T-helper 17 cell (primary cell): ENCODE measurements around the gene RPTOR. TPM values are rescaled to one million over a fixed set of nuclear protein-coding genes. Genes with fewer than 3 reads are reported as not detected.

ENCODE experiments used
- ATAC-seq: fragments of 150-1000 bp; cut with Tn5 transposase; 2 replicates; pipeline ENCODE4 v1.10.0; 2021; ENCODE audit warnings: mild to moderate bottlenecking, moderate library complexity
- DNase-seq, 3 donors: peaks; one replicate each; pipeline versions ENCODE4 v3.0.0 to v3.0.0-alpha.2; 2020 to 2021
- H3K9me3 ChIP-seq: one replicate; pipeline ENCODE4 v1.7.0; 2013; ENCODE audit warnings: low read length, mild to moderate bottlenecking; ENCODE audit not compliant: control insufficient read depth, poor library complexity, severe bottlenecking
- H3K27ac Mint-ChIP-seq: one replicate; pipeline ENCODE4 v1.8.0; 2022; ENCODE audit warnings: mild to moderate bottlenecking, moderate library complexity, mixed read lengths
- H3K27me3 Mint-ChIP-seq: one replicate; pipeline ENCODE4 v1.8.0; 2022; ENCODE audit warnings: mixed read lengths
- H3K36me3 Mint-ChIP-seq: one replicate; pipeline ENCODE4 v1.8.0; 2022; ENCODE audit warnings: low read depth, mixed read lengths
- H3K4me1 Mint-ChIP-seq: one replicate; pipeline ENCODE4 v1.8.0; 2022; ENCODE audit warnings: mild to moderate bottlenecking, mixed read lengths
- H3K4me3 Mint-ChIP-seq: one replicate; pipeline ENCODE4 v1.8.0; 2022; ENCODE audit warnings: mild to moderate bottlenecking, moderate library complexity, mixed read lengths
- total RNA-seq, 4 donors: library from RNA in 2 of 4; stranded (reverse) in 2 of 4; gene quantifications; one replicate each; pipeline ENCODE4 v1.2.3 and lab custom pipeline; 2022 to 2026

RPTOR gene
- total RNA-seq, 2 donors from 2014 or later, result 55.1 to 61.5 TPM

DNA sequence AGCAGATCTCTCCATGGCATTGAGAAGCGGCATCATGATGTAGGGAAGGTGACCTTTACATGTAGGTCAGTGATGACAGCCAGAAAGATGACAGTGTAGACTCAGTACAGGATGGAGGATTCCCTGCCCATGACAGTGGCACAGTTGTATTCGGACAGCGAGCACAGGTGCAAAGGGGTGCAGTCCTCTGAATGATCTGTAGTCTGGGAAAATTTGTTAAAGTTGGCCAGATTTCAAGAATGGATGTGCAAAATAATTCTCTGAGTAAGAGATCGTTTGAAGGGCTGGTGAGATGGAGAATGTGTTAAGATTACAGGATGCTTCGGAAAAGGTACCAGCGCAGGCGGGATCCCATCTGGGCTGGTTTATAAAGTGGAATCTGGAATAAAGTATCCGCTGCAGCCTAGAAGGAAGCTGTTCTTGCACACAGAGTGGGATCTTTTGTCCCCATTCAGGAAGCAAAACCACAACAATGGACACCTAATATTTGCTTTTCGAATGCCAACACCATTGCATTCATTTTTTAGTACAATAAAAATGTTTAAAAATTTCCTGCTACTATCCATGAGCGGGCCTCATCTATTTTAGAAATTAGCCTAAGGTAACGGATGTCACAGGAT is 101.2 kb downstream of the RPTOR start:
- DNase-seq (no peak), ATAC-seq (no peak)
- Mint-ChIP-seq H3K27ac (no peak overlapping the region), H3K4me3 (peak overlapping the region; percentile 41), H3K36me3 (peaks cover 8% of the 10 kb centered on the region), H3K27me3 (no peaks in the 10 kb centered on the region), H3K4me1 (peaks cover 39% of the 10 kb centered on the region)
- H3K9me3 ChIP-seq, result no peaks in the 10 kb centered on the region

DNA sequence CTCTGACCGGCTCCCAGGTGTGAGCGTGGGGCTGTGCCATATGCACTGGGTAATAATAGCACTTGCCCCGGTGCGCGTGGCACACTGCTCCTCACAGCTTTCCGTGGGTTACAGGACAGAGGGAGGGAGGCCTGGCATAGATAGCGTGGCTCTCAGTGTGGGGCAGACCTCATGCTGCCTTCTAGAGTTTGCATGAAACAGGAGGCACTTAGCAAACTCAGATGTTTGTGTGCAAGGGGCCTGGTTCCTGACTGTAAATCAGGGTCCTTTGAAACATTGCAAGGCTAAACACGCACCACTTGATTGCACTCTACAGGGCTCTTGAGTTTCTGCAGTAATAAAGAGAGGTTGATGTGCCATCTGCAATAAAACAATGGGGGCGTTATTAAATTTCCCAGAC is 101.7 kb downstream of the RPTOR start:
- DNase-seq, result no peak
- peaks cover 10% of the 10 kb centered on the region for H3K36me3 Mint-ChIP-seq
- no peaks in the 10 kb centered on the region for H3K27me3 Mint-ChIP-seq
- H3K4me1 Mint-ChIP-seq, result peaks cover 43% of the 10 kb centered on the region
- H3K9me3 ChIP-seq, result no peaks in the 10 kb centered on the region
- no peak overlapping the region for H3K27ac Mint-ChIP-seq
- no peak for ATAC-seq
- H3K4me3 Mint-ChIP-seq, result no peak overlapping the region

DNA sequence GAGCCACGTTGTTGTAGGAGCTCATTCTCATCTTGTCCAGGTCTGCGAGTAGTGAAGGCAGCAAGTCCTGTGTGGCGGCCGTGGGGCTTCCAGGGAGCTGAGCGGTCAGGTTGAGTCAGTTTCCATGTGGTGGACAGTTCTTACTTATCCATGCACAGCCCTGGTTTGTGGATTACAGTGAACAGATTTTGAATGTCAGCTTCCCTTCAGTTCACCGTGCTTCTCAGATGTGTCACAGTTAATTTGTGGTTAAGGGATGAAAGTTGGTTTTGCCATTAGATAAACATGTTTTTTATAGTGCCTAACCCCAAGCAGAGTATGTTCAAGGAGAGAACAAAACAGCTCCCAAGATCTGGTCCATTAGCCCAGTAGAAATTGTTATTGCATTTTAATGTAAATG is 103.1 kb downstream of the RPTOR start:
- ATAC-seq (peak; percentile 32), DNase-seq (no peak)
- peaks cover 10% of the 10 kb centered on the region for H3K36me3 Mint-ChIP-seq
- H3K4me1 Mint-ChIP-seq, result peaks cover 47% of the 10 kb centered on the region
- H3K4me3 Mint-ChIP-seq, result peak overlapping the region; percentile 4
- peak overlapping the region; percentile 90 for H3K27ac Mint-ChIP-seq
- H3K27me3 Mint-ChIP-seq, result no peaks in the 10 kb centered on the region
- H3K9me3 ChIP-seq, result no peaks in the 10 kb centered on the region

DNA sequence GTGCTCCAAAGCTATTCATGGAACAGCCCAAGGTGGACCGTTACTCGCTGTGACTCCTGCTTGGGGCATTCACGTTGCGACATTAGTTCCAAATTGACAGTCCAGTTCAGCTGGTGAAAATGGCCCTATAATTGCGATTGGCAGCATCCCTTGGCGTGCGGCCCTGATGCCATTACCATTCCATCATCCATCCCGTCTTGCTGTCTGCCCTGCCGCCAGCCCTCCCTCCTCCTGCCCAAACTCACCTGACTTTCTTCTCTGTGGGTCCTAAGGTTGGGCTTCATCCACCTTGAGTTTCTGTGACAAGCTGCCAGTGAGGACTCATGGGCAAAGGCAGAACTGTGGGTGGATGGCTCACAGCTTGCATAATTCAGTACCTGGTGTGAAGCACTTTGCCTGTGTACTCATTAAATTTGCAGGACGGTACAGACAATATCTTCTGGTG is 104.6 kb downstream of the RPTOR start:
- peaks cover 10% of the 10 kb centered on the region for H3K36me3 Mint-ChIP-seq

DNA sequence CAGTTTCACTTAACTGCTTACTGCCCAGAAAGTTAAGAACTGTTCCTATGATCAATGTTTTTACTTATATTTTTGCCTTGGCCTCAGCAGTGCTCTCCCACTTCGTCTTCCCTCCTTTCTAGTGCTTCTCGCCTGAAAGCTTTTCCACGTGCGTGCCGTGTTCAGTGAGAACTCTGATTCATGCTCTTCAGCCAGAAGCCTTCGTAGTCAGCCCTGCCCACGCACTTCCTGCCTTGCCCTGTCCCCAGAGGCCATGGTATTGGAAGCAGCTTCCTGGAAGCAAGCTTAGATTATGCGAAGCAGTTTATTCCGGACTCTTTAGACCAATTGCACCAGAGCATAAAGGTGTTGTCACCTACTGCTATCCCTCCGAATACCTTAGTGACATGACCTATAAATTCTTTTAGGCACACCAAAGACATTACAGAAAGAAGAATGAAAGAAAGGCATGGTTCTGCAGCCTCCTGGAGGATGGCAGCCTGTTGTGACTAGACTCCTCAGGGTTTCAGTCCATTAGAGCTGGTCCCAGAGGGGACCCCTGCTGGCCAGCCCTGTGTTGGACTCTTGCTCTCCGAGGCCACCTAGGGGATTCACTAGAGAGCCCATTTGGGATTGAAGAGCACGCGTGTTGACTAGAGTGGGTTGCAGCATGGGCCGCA is 105.2 kb downstream of the RPTOR start:
- peak; percentile 84 for ATAC-seq
- Mint-ChIP-seq H3K4me3 (peak overlapping the region; percentile 92), H3K27me3 (no peaks in the 10 kb centered on the region), H3K4me1 (peaks cover 48% of the 10 kb centered on the region), H3K27ac (peak overlapping the region; percentile 90), H3K36me3 (peaks cover 9% of the 10 kb centered on the region)
- DNase-seq, result no peak
- H3K9me3 ChIP-seq, result no peaks in the 10 kb centered on the region

More for the DNA sequence above, 104.6 kb downstream of the RPTOR start:
- peak overlapping the region; percentile 92 for H3K4me3 Mint-ChIP-seq
- no peaks in the 10 kb centered on the region for H3K27me3 Mint-ChIP-seq
- no peak for DNase-seq
- peaks cover 49% of the 10 kb centered on the region for H3K4me1 Mint-ChIP-seq
- H3K9me3 ChIP-seq, result no peaks in the 10 kb centered on the region
- H3K27ac Mint-ChIP-seq, result peak overlapping the region; percentile 90
- ATAC-seq, result no peak

DNA sequence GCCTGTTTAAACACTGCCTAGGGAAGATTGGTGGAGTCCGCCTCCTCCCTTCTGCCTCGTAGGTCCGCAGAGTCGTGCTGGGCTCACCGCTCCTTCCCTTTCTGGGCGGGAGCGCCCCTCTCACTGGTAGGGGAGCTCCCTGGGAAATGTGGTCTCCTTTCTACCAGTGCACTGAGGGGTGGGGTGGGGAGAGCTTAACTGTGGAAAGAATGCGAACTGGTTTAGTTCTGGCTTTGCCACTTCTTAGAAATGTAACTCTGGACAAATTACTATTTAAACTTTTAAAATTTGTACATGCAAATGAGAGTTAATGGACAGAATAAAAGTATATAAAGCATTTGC is 105.7 kb downstream of the RPTOR start:
- no peaks in the 10 kb centered on the region for H3K9me3 ChIP-seq
- no peak for DNase-seq
- Mint-ChIP-seq H3K4me3 (no peak overlapping the region), H3K4me1 (peaks cover 46% of the 10 kb centered on the region), H3K36me3 (peaks cover 7% of the 10 kb centered on the region), H3K27me3 (no peaks in the 10 kb centered on the region), H3K27ac (peak overlapping the region; percentile 90)
- ATAC-seq, result no peak

DNA sequence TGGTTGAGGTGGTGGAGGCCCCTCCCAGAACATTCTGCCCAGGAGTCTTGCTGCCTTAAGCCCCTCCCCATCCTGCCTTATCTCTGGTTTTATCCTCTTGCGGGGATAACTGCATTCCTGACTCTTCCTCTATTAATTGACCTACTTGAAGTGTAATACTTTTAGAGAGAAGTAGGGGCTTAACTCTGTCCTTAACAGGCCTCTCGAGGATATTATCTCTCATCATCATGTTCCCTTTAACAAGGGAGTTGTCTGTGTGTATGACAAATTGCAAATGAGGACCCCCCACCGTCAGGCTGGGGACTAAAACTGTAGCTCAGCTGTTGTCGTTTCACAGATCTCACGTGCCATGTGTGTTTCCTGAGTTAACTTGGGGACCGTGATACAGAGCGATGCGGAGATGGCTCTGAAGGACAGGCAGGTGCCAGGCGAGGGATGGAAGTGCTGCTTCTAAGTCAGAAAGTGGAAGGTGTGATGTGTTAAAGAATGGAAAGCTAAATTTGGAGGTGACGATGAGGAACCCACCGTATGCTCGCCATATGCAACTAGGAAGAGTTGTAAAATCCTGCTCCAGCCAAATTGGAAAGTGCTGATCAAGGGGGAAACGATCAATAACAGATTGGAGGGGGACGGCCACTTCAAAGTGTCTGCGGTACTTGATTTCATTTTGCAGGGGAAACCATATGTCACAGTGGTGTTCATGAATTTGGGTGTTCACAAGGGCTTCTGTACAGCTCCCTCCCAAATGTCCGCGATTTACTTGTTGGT is 106.3 kb downstream of the RPTOR start:
- H3K27ac Mint-ChIP-seq, result peak overlapping the region; percentile 90
- no peak for DNase-seq
- no peak overlapping the region for H3K4me3 Mint-ChIP-seq
- no peak for ATAC-seq
- H3K4me1 Mint-ChIP-seq, result peaks cover 40% of the 10 kb centered on the region
- H3K9me3 ChIP-seq, result no peaks in the 10 kb centered on the region
- H3K36me3 Mint-ChIP-seq, result peaks cover 7% of the 10 kb centered on the region
- no peaks in the 10 kb centered on the region for H3K27me3 Mint-ChIP-seq

DNA sequence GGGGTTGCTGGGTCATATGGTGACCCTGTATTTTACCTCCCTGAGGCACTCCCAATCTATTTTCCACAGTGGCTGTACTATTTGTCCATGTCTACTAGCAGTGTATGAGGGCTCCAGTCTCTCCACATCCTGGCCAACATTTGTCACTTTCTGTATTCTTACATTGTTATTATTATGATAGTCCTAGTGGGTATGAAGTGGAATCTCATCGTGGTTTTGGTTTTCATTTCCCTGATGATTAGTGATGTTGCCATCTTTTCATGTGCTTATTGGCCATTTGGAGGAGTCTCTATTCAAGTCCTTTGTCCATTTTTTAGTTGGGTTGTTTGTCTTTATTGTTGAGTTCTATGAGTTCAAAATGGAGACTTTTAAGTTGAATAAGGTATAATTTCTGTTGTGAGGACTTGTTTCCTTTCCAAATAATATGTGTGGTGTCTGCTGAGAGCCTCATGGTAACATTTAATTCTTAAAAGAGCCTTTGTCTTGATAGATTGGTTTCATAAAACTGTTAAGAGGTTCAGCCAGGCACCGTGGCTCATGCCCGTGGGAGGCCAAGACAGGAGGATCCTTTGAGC is 108.2 kb downstream of the RPTOR start:
- no peak for DNase-seq
- H3K4me1 Mint-ChIP-seq, result peaks cover 35% of the 10 kb centered on the region
- ATAC-seq, result no peak
- H3K9me3 ChIP-seq, result no peaks in the 10 kb centered on the region
- no peak overlapping the region for H3K4me3 Mint-ChIP-seq
- H3K27me3 Mint-ChIP-seq, result no peaks in the 10 kb centered on the region
- peaks cover 7% of the 10 kb centered on the region for H3K36me3 Mint-ChIP-seq
- no peak overlapping the region for H3K27ac Mint-ChIP-seq

DNA sequence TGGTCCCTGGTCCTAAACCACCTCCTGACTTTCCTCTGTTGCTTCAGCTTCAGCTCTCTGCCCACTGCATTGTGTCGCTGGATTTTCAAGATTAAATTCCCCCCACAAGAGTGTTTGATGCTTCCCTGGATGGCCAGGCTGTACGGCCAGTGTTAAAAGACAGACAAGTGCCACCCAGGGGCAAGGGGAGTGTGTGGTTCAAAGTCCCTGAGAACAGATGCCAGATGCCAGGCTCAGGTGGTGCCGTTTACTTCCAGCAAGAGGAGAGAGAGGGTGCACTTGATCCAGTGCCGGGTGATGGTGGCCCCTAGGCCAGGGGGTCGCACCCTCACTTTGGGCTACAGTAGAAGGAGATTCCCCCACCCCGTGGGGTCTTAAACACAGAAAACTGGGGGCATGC is 109.2 kb downstream of the RPTOR start:
- Mint-ChIP-seq H3K4me1 (peaks cover 30% of the 10 kb centered on the region), H3K27ac (no peak overlapping the region), H3K27me3 (no peaks in the 10 kb centered on the region)

DNA sequence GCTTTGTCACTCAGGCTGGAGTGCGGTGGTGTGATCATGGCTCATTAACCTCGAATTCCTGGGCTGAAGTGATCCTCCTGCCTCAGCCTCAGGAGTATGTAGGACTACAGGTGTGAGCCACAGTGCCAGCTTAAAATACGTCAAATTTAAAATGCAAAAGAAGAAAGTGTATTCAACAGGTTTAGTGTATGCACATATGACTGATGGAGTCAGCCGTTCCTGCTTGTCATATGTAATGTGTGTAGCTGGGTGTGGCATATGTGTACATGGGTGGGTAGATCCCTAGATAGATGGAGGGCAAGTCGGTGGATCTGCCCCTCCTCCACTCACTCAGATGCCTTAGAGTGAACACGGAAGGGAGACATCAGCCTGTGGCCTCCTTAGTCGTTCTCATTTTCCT is 111.0 kb downstream of the RPTOR start:
- H3K4me1 Mint-ChIP-seq, result peaks cover 16% of the 10 kb centered on the region
- no peak overlapping the region for H3K27ac Mint-ChIP-seq
- H3K27me3 Mint-ChIP-seq, result no peaks in the 10 kb centered on the region
- H3K9me3 ChIP-seq, result no peaks in the 10 kb centered on the region
- DNase-seq (no peak), ATAC-seq (no peak)
- no peak overlapping the region for H3K4me3 Mint-ChIP-seq
- H3K36me3 Mint-ChIP-seq, result peaks cover 3% of the 10 kb centered on the region

More for the DNA sequence above, 109.2 kb downstream of the RPTOR start:
- Mint-ChIP-seq H3K36me3 (peaks cover 7% of the 10 kb centered on the region), H3K4me3 (no peak overlapping the region)
- DNase-seq (no peak), ATAC-seq (no peak)
- H3K9me3 ChIP-seq, result no peaks in the 10 kb centered on the region

DNA sequence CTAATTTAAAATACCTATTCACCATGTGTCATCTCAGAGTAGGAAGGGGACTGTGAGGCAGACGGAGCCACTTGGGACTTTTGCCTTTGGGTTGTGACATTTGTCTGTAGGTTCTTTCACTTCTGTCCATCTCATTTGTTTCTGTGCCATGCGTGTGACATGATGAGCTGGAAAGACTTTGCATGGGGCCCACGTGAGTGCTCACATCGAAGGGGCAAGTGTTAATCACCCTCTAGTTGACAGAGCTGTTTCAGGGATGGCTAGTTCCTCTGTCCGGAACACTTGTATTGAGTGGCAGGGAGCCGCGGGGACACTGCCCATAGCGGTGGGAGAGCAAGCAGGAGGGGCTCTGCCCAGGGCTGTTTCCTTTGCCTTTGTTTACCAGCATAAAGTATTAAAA is 112.0 kb downstream of the RPTOR start:
- peaks cover 2% of the 10 kb centered on the region for H3K36me3 Mint-ChIP-seq
- H3K27me3 Mint-ChIP-seq, result no peaks in the 10 kb centered on the region
- ATAC-seq, result no peak
- peaks cover 16% of the 10 kb centered on the region for H3K4me1 Mint-ChIP-seq
- H3K27ac Mint-ChIP-seq, result no peak overlapping the region
- H3K4me3 Mint-ChIP-seq, result no peak overlapping the region
- DNase-seq, result no peak
- H3K9me3 ChIP-seq, result no peaks in the 10 kb centered on the region

DNA sequence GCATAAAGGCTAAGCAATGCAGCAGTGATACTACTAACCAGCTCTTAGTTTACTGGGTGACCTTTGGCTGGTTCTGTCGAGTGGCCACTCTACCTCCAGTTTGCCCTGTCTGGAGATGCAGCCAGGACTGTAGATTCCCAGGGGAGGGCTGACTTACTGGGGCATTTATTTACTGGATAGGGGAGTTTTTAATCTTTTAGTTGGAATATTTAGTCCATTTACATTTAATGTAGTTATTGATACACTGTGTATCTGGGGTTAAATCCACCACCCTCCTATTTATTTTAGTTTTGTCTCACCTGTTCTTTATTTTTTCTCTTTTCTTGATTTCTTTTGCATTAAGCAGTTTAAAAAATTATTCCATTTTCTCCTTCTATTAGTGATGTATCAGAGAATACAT is 112.9 kb downstream of the RPTOR start:
- no peaks in the 10 kb centered on the region for H3K27me3 Mint-ChIP-seq
- no peak for DNase-seq
- no peaks in the 10 kb centered on the region for H3K9me3 ChIP-seq
- H3K36me3 Mint-ChIP-seq, result peaks cover 2% of the 10 kb centered on the region
- H3K27ac Mint-ChIP-seq, result no peak overlapping the region
- no peak for ATAC-seq
- peaks cover 13% of the 10 kb centered on the region for H3K4me1 Mint-ChIP-seq
- H3K4me3 Mint-ChIP-seq, result no peak overlapping the region

DNA sequence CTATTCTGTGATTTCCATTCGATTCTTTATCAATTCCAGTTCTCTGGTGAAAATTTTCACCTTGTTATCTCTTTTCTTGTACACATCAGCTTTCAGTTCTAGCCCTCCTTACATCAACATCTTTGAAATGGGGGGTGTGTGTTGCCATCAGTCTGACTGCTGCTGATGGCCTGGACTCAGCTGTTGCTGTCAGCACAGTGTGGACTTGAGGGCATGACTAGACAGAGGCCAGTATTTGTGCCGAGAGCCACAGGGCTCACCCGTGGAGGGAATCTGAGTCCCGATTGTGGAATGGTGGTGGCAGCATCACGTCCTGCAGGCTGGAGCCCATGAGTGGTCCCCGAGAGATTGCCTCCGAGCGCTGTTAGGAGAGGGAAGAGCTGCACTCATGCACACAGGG is 114.2 kb downstream of the RPTOR start:
- Mint-ChIP-seq H3K36me3 (peaks cover 2% of the 10 kb centered on the region), H3K4me3 (no peak overlapping the region), H3K27ac (peak overlapping the region; percentile 47), H3K27me3 (no peaks in the 10 kb centered on the region), H3K4me1 (peaks cover 15% of the 10 kb centered on the region)
- H3K9me3 ChIP-seq, result no peaks in the 10 kb centered on the region
- ATAC-seq (no peak), DNase-seq (no peak)
